Measurements from ENCODE around the gene MAEA. TPM values are rescaled to one million over a fixed set of nuclear protein-coding genes. Genes with fewer than 3 reads are reported as not detected.

Gene MAEA
- total RNA-seq, 1 donor from 2014 or later = 63.2 TPM

DNA sequence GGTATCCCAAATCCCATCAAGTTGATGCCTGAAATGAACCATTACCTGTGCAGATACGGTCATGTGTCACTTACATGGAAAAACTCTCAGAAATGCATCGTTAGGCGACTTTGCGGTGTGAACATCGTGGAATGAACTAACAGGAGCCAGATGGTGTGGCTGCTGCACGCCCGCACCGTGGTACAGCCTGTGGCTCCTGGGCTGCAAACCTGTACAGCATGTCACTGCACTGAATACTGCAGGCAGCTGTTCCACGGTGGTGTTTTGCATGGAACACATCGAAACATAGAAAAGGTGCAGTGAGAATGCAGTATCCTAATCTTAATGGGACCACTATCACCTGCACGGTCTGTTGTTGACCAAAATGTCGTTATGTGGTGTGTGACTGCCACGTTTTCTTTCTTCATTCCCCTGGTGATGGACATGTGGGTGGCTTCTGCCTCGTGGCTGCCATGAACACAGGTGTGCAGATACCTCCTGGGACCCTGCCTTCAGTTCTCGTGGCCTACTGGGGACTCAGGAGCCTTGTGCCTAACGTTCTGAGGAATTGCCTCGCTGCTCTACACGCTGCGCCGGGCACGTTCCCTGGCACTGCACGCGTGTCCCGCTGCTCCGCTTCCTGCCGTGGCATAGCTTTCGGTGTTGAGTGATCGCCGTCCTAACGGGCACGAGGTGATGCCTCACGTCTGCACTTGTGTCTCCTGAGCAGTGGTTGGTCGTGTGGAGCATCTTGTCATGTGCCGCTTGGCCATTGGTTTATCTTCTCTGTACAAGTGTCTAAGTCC is 18.5 kb downstream of the MAEA start:
- H3K4me1 ChIP-seq = peaks cover 28% of the 10 kb centered on the region
- peaks cover 10% of the 10 kb centered on the region for H3K36me3 ChIP-seq
- H3K27ac ChIP-seq = peak overlapping the region; percentile 77
- no peak for DNase-seq
- intact Hi-C loops (cut with DNase I) = no loop called here
- ATAC-seq = no peak
- no peaks in the 10 kb centered on the region for H3K9me3 ChIP-seq
- H3K4me3 ChIP-seq = no peak overlapping the region
- TF ChIP-seq, protein P1, sequence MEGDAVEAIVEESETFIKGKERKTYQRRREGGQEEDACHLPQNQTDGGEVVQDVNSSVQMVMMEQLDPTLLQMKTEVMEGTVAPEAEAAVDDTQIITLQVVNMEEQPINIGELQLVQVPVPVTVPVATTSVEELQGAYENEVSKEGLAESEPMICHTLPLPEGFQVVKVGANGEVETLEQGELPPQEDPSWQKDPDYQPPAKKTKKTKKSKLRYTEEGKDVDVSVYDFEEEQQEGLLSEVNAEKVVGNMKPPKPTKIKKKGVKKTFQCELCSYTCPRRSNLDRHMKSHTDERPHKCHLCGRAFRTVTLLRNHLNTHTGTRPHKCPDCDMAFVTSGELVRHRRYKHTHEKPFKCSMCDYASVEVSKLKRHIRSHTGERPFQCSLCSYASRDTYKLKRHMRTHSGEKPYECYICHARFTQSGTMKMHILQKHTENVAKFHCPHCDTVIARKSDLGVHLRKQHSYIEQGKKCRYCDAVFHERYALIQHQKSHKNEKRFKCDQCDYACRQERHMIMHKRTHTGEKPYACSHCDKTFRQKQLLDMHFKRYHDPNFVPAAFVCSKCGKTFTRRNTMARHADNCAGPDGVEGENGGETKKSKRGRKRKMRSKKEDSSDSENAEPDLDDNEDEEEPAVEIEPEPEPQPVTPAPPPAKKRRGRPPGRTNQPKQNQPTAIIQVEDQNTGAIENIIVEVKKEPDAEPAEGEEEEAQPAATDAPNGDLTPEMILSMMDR (IDR thresholded peaks at IDR 0.05) = no peak
- H3K27me3 ChIP-seq = no peaks in the 10 kb centered on the region

DNA sequence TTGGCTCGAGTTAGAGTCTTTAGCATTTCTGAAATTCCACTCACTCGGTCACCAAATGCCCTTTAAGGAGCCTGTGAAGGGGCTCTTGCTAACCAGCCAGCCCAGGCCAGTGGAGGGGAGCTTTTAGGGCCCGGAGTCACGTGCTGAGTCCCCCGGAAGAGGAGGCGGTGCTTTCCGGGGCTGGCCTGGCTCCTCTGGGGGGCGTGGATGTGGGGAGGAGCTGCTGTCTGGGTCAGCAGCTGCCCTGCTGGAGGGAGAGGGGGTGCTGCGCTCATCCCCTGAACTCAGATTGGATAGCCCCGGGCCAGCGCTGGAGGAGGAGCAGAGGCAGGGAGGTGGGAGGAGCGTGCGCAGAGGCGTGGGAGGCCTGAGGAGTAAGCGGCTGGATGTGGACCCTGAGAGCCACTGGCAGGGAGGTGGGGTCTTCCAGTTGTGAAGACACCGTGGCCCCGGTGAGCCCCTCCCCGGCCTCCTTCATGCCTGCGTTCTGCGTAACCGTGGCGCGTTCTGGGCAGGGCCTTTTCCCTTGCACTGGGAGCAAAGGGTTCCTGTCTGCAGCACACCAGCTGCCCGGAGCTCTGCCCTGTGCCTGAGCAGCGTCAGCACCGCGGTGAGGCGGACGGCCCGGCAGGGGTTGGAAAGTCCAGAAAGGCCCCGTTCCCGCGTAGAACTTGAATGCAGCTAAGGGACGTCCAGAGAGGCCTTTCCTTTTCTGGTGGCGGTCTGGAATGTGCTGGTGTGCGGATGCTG is 19.7 kb downstream of the MAEA start:
- no peaks in the 10 kb centered on the region for H3K9me3 ChIP-seq
- H3K27me3 ChIP-seq = no peaks in the 10 kb centered on the region
- TF ChIP-seq, protein P1 (IDR thresholded peaks at IDR 0.05) = no peak
- intact Hi-C loops (cut with DNase I) = no loop called here
- ATAC-seq (peak; percentile 97), DNase-seq (peak; percentile 94)
- peaks cover 28% of the 10 kb centered on the region for H3K4me1 ChIP-seq
- peaks cover 23% of the 10 kb centered on the region for H3K36me3 ChIP-seq
- peak overlapping the region; percentile 77 for H3K27ac ChIP-seq
- peak overlapping the region; percentile 49 for H3K4me3 ChIP-seq

DNA sequence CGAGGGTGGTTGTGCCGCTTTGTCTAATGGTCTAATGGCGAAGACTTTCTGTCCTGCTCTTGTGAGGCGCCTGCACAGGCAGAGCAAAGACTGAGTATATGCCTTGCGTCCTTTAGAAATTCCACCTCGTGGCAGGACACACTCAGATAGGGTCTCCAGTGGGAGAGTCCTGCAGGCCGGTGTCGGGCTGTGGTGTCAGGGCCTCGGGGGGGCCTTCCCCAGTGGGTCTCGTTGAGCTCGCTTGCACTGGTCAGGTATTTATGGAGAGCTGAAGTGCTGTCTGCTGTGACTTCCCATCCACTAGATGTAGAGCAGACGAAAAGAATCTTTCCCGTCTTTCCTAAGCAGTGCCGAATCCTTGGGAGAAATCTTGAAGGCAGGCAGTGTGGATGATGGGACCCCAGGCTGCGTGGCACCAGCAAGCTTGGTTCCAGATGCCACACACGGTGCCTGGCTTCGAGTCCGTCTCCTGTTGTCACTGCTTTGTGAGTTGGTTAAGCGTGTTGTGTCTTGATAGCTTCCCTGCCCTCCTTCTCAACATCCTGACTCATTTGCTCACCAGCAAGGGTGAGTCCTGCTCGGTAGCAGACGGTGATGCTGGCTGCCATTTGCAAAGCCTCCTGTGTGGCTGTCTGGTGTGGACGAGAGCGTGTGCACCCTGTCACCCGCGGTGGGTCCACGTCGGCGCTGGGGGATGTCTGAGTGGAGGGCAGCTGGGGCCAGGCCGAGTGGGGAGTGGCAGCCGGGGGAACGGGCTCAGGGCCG is 20.5 kb downstream of the MAEA start:
- Histone ChIP-seq H3K27ac (peak overlapping the region; percentile 77), H3K4me3 (peak overlapping the region; percentile 49), H3K27me3 (no peaks in the 10 kb centered on the region), H3K36me3 (peaks cover 31% of the 10 kb centered on the region), H3K4me1 (peaks cover 28% of the 10 kb centered on the region), H3K9me3 (no peaks in the 10 kb centered on the region)
- DNase-seq (peak; percentile 46), ATAC-seq (no peak)
- intact Hi-C loops (cut with DNase I) = no loop called here
- TF ChIP-seq, protein P1 (IDR thresholded peaks at IDR 0.05) = no peak

DNA sequence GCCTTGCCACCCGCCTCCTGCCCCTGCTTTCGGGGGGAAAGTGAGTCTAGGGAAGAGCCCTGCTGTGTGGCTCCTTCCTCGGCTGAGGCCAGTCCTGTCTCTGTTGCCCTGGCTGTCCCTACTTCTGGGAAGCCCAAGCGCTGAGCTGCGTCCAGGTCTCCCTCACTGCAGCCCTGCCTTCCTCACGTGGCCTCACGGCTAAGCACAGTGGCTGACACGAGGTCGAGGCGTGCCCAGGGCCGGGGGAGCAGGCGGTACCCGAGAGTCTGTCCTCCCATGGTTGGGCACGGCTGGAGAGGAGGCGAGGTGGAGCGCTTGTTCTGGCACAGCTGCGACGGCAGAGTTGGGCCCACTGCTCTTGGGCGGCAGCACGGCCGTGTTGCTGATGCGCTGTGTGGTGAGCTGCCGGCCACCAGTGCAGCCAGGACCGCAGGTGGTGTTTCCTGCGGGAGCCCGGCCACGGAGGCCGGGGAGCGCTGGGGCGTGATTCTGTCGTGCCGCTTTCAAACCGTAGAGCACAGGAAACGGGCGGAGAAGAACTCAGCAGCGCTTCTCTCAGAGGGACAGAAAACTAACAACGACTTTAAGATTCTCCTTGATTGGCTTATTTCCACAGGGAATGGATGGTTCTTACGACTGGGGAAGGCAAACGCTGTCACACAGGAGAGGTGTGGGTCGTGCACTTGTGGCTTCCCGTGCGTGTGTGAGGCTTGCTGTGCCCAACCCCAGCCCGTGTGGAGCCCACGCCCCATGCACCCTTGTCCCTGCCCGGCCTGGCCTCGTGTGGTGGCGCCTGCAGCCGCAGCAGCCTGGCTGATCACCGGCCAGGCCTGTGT is 21.3 kb downstream of the MAEA start:
- DNase-seq (peak; percentile 58), ATAC-seq (no peak)
- no peaks in the 10 kb centered on the region for H3K27me3 ChIP-seq
- peaks cover 28% of the 10 kb centered on the region for H3K4me1 ChIP-seq
- H3K9me3 ChIP-seq = no peaks in the 10 kb centered on the region
- H3K4me3 ChIP-seq = no peak overlapping the region
- peaks cover 36% of the 10 kb centered on the region for H3K36me3 ChIP-seq
- TF ChIP-seq, protein P1 (IDR thresholded peaks at IDR 0.05) = no peak
- no peak overlapping the region for H3K27ac ChIP-seq
- intact Hi-C loops (cut with DNase I) = no loop called here

All from upper lobe of right lung (tissue), 1 donor.